Left lung (tissue), 10 donors: ENCODE data around the gene ERP27. TPM values are rescaled to one million over a fixed set of nuclear protein-coding genes. Genes with fewer than 3 reads are reported as not detected.
A peak's percentile ranks its signal among the peaks of the same experiment; 100 is the strongest.

Experiments
- ATAC-seq: fragments of 200-7000 bp; cut with Tn5 transposase; one replicate; pipeline ENCODE4 v1.9.1; 2020; ENCODE audit warnings: moderate library complexity
- DNase-seq, 4 donors: peaks; one replicate each; pipeline ENCODE4 v3.0.0-alpha.2; 2013 to 2020
- H3K27ac ChIP-seq, 2 donors: fragments of 200-600 bp; sonication (generic) in 1 of 2; one replicate each; pipeline versions ENCODE4 v1.5.0 to v1.8.0; 2020 to 2021
- H3K27me3 ChIP-seq, 2 donors: fragments of 200-600 bp; sonication (generic) in 1 of 2; one replicate each; pipeline versions ENCODE4 v1.5.0 to v1.8.0; 2020 to 2021
- H3K36me3 ChIP-seq, 2 donors: fragments of 200-600 bp; sonication (generic) in 1 of 2; one replicate each; pipeline versions ENCODE4 v1.5.0 to v1.8.0; 2020 to 2021
- H3K4me1 ChIP-seq, 2 donors: fragments of 200-600 bp; one replicate each; pipeline ENCODE4 v1.8.0; 2021
- H3K4me3 ChIP-seq, 2 donors: fragments of 200-600 bp; sonication (generic) in 1 of 2; one replicate each; pipeline versions ENCODE4 v1.5.0 to v1.8.0; 2020 to 2021; ENCODE audit warnings: mild to moderate bottlenecking in 1 of 2
- H3K9me3 ChIP-seq, 2 donors: fragments of 200-600 bp; sonication (generic) in 1 of 2; one replicate each; pipeline versions ENCODE4 v1.5.0 to v1.8.0; 2020 to 2021
- CTCF ChIP-seq, 2 donors: fragments of 200-600 bp; sonication (generic) in 1 of 2; IDR thresholded peaks; one replicate each; pipeline versions ENCODE4 v1.5.0 to v1.8.0; 2021; ENCODE audit warnings: antibody characterized with exemption in 2 of 2
- intact Hi-C, 2 donors: fragments of 100-400 bp; cut with DNase I; formaldehyde crosslinking; loops; one replicate each; pipeline versions ENCODE4 v1.11.2 to v1.14.2; 2022
- polyA plus RNA-seq, 6 donors: library from polyadenylated mRNA; unstranded; fragments of 120-200 nt; gene quantifications; one replicate each; pipeline ENCODE4 v1.2.1, GENCODE V29; 2013; ENCODE audit not compliant: insufficient read length in 6 of 6
- total RNA-seq, 2 donors: library from RNA; stranded (reverse); fragmentation: NEBNext Ultra II Directional; extraction: Animal tissue kit (Norgen Biotek cat#: 25700); gene quantifications; one replicate each; pipeline ENCODE4 v1.2.1, GENCODE V29; 2021
- donor health status: DM: no; HTN: yes; CAD: no.
- donor health status: DM: no; HTN: no; CAD: no.

ERP27 gene
- total and polyA plus RNA-seq, 8 donors = 3.0 to 16.2 (median 8.4) TPM

- no peaks in the 10 kb centered on the region for H3K27me3 ChIP-seq
- no peak for ATAC-seq
- H3K36me3 ChIP-seq = no peaks in the 10 kb centered on the region
- H3K4me3 ChIP-seq = no peak overlapping the region
- TF ChIP-seq CTCF (IDR thresholded peaks at IDR 0.05) = no peak
- peaks cover 0 to 71% of the 10 kb centered on the region in 2 donors for H3K4me1 ChIP-seq
- intact Hi-C loops = loop anchor here in 1 of 2 donors (10.0 kb wide), 1 partner anchor 249 kb away; no protein-coding TSS in a partner anchor
- no peaks in the 10 kb centered on the region for H3K9me3 ChIP-seq
- DNase-seq = no peak
- H3K27ac ChIP-seq = peak overlapping the region in 1 of 2 donors; percentile 88
Observed at GRCh38 chr12:14984036-14984435, 45.7 kb upstream of the ERP27 start.

- intact Hi-C loops = loop anchor here in 1 of 2 donors (10.0 kb wide), 1 partner anchor 248 kb away; no protein-coding TSS in a partner anchor
- TF ChIP-seq CTCF (IDR thresholded peaks at IDR 0.05) = no peak
- H3K27ac ChIP-seq = peak overlapping the region in 1 of 2 donors; percentile 88
Observed at GRCh38 chr12:14982991-14983390, 44.7 kb upstream of the ERP27 start.

GRCh38 chr12:14982562-14982961 is 44.2 kb upstream of the ERP27 start:
- Histone ChIP-seq H3K4me1 (peaks cover 0 to 65% of the 10 kb centered on the region in 2 donors), H3K4me3 (no peak overlapping the region), H3K36me3 (no peaks in the 10 kb centered on the region), H3K27ac (peak overlapping the region in 1 of 2 donors; percentile 88), H3K27me3 (no peaks in the 10 kb centered on the region), H3K9me3 (no peaks in the 10 kb centered on the region)
- intact Hi-C loops = loop anchor here in 1 of 2 donors (10.0 kb wide), 1 partner anchor 248 kb away; no protein-coding TSS in a partner anchor
- no peak for TF ChIP-seq CTCF (IDR thresholded peaks at IDR 0.05)
- no peak for DNase-seq
- ATAC-seq = no peak

More at GRCh38 chr12:14982991-14983390, 44.7 kb upstream of the ERP27 start:
- DNase-seq = no peak
- H3K9me3 ChIP-seq = no peaks in the 10 kb centered on the region
- H3K36me3 ChIP-seq = no peaks in the 10 kb centered on the region
- H3K4me1 ChIP-seq = peaks cover 0 to 68% of the 10 kb centered on the region in 2 donors
- no peaks in the 10 kb centered on the region for H3K27me3 ChIP-seq
- H3K4me3 ChIP-seq = no peak overlapping the region
- ATAC-seq = no peak

GRCh38 chr12:14981049-14981448 is 42.7 kb upstream of the ERP27 start:
- DNase-seq (peak in 2 of 4 donors; percentile 60 to 76), ATAC-seq (peak; percentile 67)
- TF ChIP-seq CTCF (IDR thresholded peaks at IDR 0.05) = no peak
- H3K4me1 ChIP-seq = peaks cover 0 to 69% of the 10 kb centered on the region in 2 donors
- no peaks in the 10 kb centered on the region for H3K9me3 ChIP-seq
- peak overlapping the region in 1 of 2 donors; percentile 88 for H3K27ac ChIP-seq
- no peaks in the 10 kb centered on the region for H3K36me3 ChIP-seq
- H3K4me3 ChIP-seq = peak overlapping the region in 1 of 2 donors; percentile 20
- no peaks in the 10 kb centered on the region for H3K27me3 ChIP-seq
- intact Hi-C loops = loop anchor here in 1 of 2 donors (10.0 kb wide), 1 partner anchor 246 kb away; no protein-coding TSS in a partner anchor

- Histone ChIP-seq H3K4me3 (no peak overlapping the region), H3K9me3 (no peaks in the 10 kb centered on the region), H3K27me3 (no peaks in the 10 kb centered on the region), H3K4me1 (peaks cover 0 to 73% of the 10 kb centered on the region in 2 donors), H3K27ac (no peak overlapping the region), H3K36me3 (no peaks in the 10 kb centered on the region)
- TF ChIP-seq CTCF (IDR thresholded peaks at IDR 0.05) = no peak
- intact Hi-C loops = no loop called here
- ATAC-seq (no peak), DNase-seq (no peak)
Observed at GRCh38 chr12:14979468-14979867, 41.1 kb upstream of the ERP27 start.
